ENCODE data around the gene MUC2. TPM values are rescaled to one million over a fixed set of nuclear protein-coding genes. Genes with fewer than 3 reads are reported as not detected.

Gene MUC2
- total and polyA plus RNA-seq, 2 donors (not counting 1 experiment from before 2014, with no cell fraction given) = not detected

DNA sequence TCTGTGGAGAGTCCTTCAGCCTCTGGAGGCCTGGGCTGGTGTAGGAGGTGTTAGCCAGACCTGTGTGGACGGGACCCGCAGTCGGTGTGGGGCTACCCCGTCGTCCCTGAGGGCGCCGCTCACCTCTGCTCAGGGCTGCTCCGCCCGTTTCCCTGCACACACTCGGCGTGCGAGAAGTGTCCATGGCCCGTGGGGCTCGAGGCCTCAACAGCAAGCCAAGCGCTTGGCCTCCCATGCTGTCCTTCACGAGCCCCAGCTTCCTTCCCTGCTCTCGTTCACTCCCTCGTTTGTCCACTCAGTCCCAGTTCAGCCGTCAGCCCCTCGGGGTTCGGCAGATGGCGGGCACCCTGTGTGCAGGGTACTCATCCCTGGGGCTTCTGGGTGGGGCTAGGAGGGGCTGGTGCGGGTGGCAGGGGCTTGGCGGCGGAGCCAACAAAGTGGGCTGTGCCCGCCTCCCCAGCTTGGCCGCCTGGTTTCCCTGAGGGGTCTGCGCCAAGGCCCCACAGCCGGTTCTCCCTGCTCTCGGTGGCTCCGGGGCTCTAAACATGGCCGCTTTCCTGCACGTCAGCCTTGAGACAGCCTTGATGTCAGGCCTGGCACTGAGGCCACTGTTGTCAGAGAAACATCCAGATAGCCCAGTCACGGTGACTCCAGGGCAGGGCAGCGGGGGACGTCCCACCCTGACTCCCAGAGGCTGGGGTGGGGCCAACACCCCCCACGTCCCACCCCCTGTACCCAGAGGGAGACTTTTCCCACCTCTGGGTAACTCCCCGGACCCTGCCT is 41.5 kb upstream of the MUC2 start:
- Mint-ChIP-seq H3K27me3 (no peaks in the 10 kb centered on the region), H3K4me3 (no peak overlapping the region), H3K4me1 (no peaks in the 10 kb centered on the region), H3K9me3 (ENCODE audit: insufficient read depth) (no peaks in the 10 kb centered on the region), H3K27ac (no peak overlapping the region)
- H4K20me1 ChIP-seq (ENCODE audit: control insufficient read depth, insufficient read depth, low read length, poor library complexity, severe bottlenecking) = no peaks in the 10 kb centered on the region
- H3K4me3 ChIP-seq (ENCODE audit: control extremely low read depth in 1 of 5, extremely low read depth in 1 of 5, insufficient read depth in 1 of 5, low read depth in 2 of 5, low read length in 4 of 5) = no peak overlapping the region
- no peaks in the 10 kb centered on the region for H3K27me3 ChIP-seq (replicated peaks in 1 of 4; ENCODE audit: control extremely low read depth in 1 of 4, control insufficient read depth in 3 of 4, insufficient read depth in 4 of 4, low read length in 3 of 4)
- H3K36me3 ChIP-seq (replicated peaks in 1 of 2; ENCODE audit: control extremely low read depth in 1 of 2, control insufficient read depth in 1 of 2, extremely low read depth in 1 of 2, insufficient read depth in 2 of 2, low read length in 1 of 2) = no peaks in the 10 kb centered on the region
- no peak overlapping the region for H3K4me2 ChIP-seq (replicated peaks; ENCODE audit: low read depth, low read length, poor library complexity, severe bottlenecking)
- H3K9ac ChIP-seq (ENCODE audit: low read length) = no peak overlapping the region
- CTCF ChIA-PET = no interaction called here
- no peak overlapping the region for H2AFZ ChIP-seq (ENCODE audit: insufficient read depth, low read depth, low read length, poor library complexity, severe bottlenecking)
- TF ChIP-seq EZH2 (IDR thresholded peaks at IDR 0.05; ENCODE audit: borderline replicate concordance, insufficient read depth, low read depth, low read length, poor library complexity, severe bottlenecking) = no peak
- TF ChIP-seq, protein P1, sequence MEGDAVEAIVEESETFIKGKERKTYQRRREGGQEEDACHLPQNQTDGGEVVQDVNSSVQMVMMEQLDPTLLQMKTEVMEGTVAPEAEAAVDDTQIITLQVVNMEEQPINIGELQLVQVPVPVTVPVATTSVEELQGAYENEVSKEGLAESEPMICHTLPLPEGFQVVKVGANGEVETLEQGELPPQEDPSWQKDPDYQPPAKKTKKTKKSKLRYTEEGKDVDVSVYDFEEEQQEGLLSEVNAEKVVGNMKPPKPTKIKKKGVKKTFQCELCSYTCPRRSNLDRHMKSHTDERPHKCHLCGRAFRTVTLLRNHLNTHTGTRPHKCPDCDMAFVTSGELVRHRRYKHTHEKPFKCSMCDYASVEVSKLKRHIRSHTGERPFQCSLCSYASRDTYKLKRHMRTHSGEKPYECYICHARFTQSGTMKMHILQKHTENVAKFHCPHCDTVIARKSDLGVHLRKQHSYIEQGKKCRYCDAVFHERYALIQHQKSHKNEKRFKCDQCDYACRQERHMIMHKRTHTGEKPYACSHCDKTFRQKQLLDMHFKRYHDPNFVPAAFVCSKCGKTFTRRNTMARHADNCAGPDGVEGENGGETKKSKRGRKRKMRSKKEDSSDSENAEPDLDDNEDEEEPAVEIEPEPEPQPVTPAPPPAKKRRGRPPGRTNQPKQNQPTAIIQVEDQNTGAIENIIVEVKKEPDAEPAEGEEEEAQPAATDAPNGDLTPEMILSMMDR (IDR thresholded peaks at IDR 0.05) = no peak
- ATAC-seq (ENCODE audit: low read depth) = no peak
- no peak overlapping the region for H3K27ac ChIP-seq (ENCODE audit: low read length in 2 of 2)
- WGBS (ENCODE audit: insufficient coverage) = 88% methylated on average over 35 of the region's 38 CpGs
- DNase-seq = no peak
- H3K4me1 ChIP-seq (ENCODE audit: control insufficient read depth in 2 of 2, insufficient read depth in 2 of 2, low read length in 2 of 2) = no peaks in the 10 kb centered on the region
- no peaks in the 10 kb centered on the region for H3K9me3 ChIP-seq (ENCODE audit: control extremely low read depth in 1 of 3, control insufficient read depth in 2 of 3, insufficient read depth in 1 of 3, low read length in 2 of 3)
- POLR2A ChIA-PET = no interaction called here
- intact Hi-C loops (cut with micrococcal nuclease) = no loop called here
- no peaks in the 10 kb centered on the region for H3K79me2 ChIP-seq (ENCODE audit: control insufficient read depth, insufficient read depth, low read length)

DNA sequence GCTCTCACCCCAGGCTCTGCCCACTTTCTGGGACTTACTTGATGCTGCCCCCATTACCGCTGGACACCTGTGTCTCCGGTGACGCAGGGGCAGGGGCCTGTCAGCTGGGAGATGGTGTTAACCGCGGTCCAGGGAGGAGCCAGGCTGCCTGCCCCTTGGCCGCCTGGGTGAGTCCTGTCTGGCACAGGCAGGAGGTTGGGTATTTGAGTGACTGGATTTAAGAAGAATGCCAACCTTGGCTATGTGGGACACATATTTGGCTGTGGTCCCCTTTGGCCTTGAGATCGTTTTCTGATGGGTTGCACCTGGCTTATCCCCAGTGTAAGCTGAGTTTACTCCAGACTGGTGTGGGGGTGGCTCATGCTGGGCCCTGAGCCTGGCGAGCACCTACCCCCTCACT is 40.7 kb upstream of the MUC2 start:
- WGBS (ENCODE audit: insufficient coverage) = 91% methylated on average over 8 of the region's 8 CpGs
- no peak overlapping the region for H3K4me3 ChIP-seq (ENCODE audit: control extremely low read depth in 1 of 5, extremely low read depth in 1 of 5, insufficient read depth in 1 of 5, low read depth in 2 of 5, low read length in 4 of 5)
- no peak for TF ChIP-seq EZH2 (IDR thresholded peaks at IDR 0.05; ENCODE audit: borderline replicate concordance, insufficient read depth, low read depth, low read length, poor library complexity, severe bottlenecking)
- TF ChIP-seq, protein P1 (IDR thresholded peaks at IDR 0.05) = no peak
- CTCF ChIA-PET = no interaction called here
- no peaks in the 10 kb centered on the region for H3K9me3 ChIP-seq (ENCODE audit: control extremely low read depth in 1 of 3, control insufficient read depth in 2 of 3, insufficient read depth in 1 of 3, low read length in 2 of 3)
- Mint-ChIP-seq H3K4me1 (no peaks in the 10 kb centered on the region), H3K27ac (no peak overlapping the region), H3K27me3 (no peaks in the 10 kb centered on the region), H3K9me3 (ENCODE audit: insufficient read depth) (no peaks in the 10 kb centered on the region), H3K4me3 (no peak overlapping the region)
- H3K36me3 ChIP-seq (replicated peaks in 1 of 2; ENCODE audit: control extremely low read depth in 1 of 2, control insufficient read depth in 1 of 2, extremely low read depth in 1 of 2, insufficient read depth in 2 of 2, low read length in 1 of 2) = no peaks in the 10 kb centered on the region
- ATAC-seq (ENCODE audit: low read depth) (no peak), DNase-seq (no peak)
- H3K4me2 ChIP-seq (replicated peaks; ENCODE audit: low read depth, low read length, poor library complexity, severe bottlenecking) = no peak overlapping the region
- no peaks in the 10 kb centered on the region for H3K27me3 ChIP-seq (replicated peaks in 1 of 4; ENCODE audit: control extremely low read depth in 1 of 4, control insufficient read depth in 3 of 4, insufficient read depth in 4 of 4, low read length in 3 of 4)
- intact Hi-C loops (cut with micrococcal nuclease) = no loop called here
- no peaks in the 10 kb centered on the region for H3K79me2 ChIP-seq (ENCODE audit: control insufficient read depth, insufficient read depth, low read length)
- no peaks in the 10 kb centered on the region for H4K20me1 ChIP-seq (ENCODE audit: control insufficient read depth, insufficient read depth, low read length, poor library complexity, severe bottlenecking)
- no peaks in the 10 kb centered on the region for H3K4me1 ChIP-seq (ENCODE audit: control insufficient read depth in 2 of 2, insufficient read depth in 2 of 2, low read length in 2 of 2)
- POLR2A ChIA-PET = no interaction called here
- H3K27ac ChIP-seq (ENCODE audit: low read length in 2 of 2) = no peak overlapping the region
- no peak overlapping the region for H3K9ac ChIP-seq (ENCODE audit: low read length)
- no peak overlapping the region for H2AFZ ChIP-seq (ENCODE audit: insufficient read depth, low read depth, low read length, poor library complexity, severe bottlenecking)
